Progenitor cell of endocrine pancreas (in vitro differentiated cells): ENCODE results near the gene MAN1C1. TPM values are rescaled to one million over a fixed set of nuclear protein-coding genes. Genes with fewer than 3 reads are reported as not detected.

Experiments used
- DNase-seq: peaks from one replicate; pipeline ENCODE4 v3.0.0; 2021; ENCODE audit warnings: low spot score; ENCODE audit not compliant: unreplicated experiment
- H3K27ac Mint-ChIP-seq: 2 replicates; pipeline ENCODE4 v1.8.0; 2021; ENCODE audit warnings: mild to moderate bottlenecking, moderate library complexity, mixed read lengths
- H3K27me3 Mint-ChIP-seq: 2 replicates; pipeline ENCODE4 v1.8.0; 2021; ENCODE audit warnings: mixed read lengths
- H3K36me3 Mint-ChIP-seq: 2 replicates; pipeline ENCODE4 v1.8.0; 2022; ENCODE audit warnings: mixed read lengths; ENCODE audit not compliant: insufficient read depth
- H3K4me1 Mint-ChIP-seq: 2 replicates; pipeline ENCODE4 v1.8.0; 2021; ENCODE audit warnings: low read depth, mixed read lengths
- H3K4me3 Mint-ChIP-seq: 2 replicates; pipeline ENCODE4 v1.8.0; 2021; ENCODE audit warnings: low read depth, mild to moderate bottlenecking, moderate library complexity, mixed read lengths
- H3K9me3 Mint-ChIP-seq: 2 replicates; pipeline ENCODE4 v1.8.0; 2021; ENCODE audit warnings: low read depth, mixed read lengths
- total RNA-seq: library from RNA; stranded (reverse); gene quantifications from 2 replicates; pipeline ENCODE4 v1.2.1, GENCODE V29; 2021
- TF ChIP-seq, protein P1 (sequence below): fragments of 200-600 bp; sonication (generic); IDR thresholded peaks from one replicate; pipeline ENCODE4 v1.5.0; 2021; ENCODE audit warnings: antibody characterized with exemption, mild to moderate bottlenecking; ENCODE audit not compliant: unreplicated experiment

Gene MAN1C1
- total RNA-seq, 1 donor from 2014 or later: 5.1 TPM

DNA sequence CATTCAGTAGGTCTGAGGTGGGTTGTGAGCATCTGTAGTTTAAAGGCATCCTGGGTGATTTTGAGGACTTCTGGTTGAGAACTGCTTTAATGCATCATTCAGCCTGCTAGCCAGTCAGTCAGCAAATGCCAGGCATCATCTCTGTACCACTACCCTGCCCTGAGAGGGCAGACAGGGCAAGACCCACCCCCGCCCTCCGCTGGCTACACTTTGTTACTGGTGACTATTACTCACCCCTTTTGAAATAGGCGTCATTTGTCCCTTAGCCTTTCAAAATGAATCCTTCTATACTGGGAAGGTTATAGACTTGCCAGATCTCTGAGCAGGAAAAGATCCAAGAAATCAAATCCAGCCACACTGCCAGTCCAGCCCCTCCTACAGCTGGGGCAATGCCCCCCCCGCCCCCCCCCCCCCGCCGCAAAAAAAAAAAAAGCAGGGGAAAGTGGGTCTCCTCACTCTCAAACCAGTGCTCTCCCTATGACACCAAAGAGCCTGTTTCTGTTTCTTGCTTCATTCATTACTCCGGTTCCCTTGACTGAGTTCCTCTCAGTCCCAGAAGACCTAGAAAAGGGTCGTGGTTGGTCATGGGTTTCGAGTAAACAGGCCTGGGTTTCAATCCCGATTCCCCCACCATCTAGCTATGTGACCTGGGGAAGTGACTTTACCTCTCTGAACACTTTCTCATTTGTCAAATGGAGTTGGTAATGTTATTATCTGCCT, 187.8 kb downstream of the MAN1C1 start:
- no peak overlapping the region for H3K4me3 Mint-ChIP-seq
- H3K9me3 Mint-ChIP-seq: no peaks in the 10 kb centered on the region
- H3K27me3 Mint-ChIP-seq: no peaks in the 10 kb centered on the region
- TF ChIP-seq, protein P1, sequence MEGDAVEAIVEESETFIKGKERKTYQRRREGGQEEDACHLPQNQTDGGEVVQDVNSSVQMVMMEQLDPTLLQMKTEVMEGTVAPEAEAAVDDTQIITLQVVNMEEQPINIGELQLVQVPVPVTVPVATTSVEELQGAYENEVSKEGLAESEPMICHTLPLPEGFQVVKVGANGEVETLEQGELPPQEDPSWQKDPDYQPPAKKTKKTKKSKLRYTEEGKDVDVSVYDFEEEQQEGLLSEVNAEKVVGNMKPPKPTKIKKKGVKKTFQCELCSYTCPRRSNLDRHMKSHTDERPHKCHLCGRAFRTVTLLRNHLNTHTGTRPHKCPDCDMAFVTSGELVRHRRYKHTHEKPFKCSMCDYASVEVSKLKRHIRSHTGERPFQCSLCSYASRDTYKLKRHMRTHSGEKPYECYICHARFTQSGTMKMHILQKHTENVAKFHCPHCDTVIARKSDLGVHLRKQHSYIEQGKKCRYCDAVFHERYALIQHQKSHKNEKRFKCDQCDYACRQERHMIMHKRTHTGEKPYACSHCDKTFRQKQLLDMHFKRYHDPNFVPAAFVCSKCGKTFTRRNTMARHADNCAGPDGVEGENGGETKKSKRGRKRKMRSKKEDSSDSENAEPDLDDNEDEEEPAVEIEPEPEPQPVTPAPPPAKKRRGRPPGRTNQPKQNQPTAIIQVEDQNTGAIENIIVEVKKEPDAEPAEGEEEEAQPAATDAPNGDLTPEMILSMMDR: no peak
- peaks cover 8% of the 10 kb centered on the region for H3K4me1 Mint-ChIP-seq
- H3K36me3 Mint-ChIP-seq: peaks cover 2% of the 10 kb centered on the region
- no peak overlapping the region for H3K27ac Mint-ChIP-seq
- no peak for DNase-seq

DNA sequence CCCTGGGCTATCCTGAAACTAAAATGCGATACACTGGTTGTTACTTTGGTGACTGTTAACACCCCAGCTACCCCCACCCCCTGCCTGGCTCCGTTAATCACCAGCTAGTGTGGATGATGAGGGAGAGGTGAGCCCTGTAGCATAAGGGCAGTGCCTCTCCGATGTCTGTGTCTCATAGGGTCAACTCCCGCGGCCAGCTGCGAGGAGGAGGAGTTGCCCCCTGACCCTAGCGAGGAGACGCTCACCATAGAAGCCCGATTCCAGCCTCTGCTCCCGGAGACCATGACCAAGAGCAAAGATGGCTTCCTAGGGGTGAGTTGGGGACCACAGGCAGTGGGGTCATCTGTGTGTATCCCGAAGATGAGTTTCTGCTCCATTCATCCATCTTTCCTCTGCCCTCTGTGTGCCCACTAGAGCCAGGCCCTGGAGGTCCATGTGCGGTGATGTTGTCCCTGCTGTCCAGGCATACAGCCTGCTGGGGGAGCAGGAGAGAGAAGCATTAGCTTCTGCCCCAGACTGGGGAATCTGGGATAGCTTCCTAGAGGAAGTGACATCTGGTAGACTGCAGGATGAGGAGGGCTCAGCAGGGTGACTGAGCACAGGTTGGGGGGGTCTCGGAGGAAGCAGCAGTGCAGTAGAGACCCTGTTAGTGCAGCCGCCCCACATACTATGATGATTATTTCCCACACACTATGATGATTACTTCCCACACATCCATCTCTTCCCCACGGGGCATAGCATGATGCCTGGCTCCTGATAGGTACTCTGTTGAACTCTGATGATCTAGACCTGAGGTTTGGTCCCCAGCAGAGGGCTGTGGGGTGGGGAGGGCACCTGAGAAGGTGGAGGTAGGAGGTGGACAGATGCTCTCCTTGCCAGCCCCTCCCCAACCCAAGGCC, 188.6 kb downstream of the MAN1C1 start:
- Mint-ChIP-seq H3K27ac (no peak overlapping the region), H3K4me3 (no peak overlapping the region), H3K4me1 (peaks cover 6% of the 10 kb centered on the region), H3K27me3 (no peaks in the 10 kb centered on the region), H3K36me3 (peaks cover 4% of the 10 kb centered on the region), H3K9me3 (no peaks in the 10 kb centered on the region)
- no peak for DNase-seq
- TF ChIP-seq, protein P1: no peak

DNA sequence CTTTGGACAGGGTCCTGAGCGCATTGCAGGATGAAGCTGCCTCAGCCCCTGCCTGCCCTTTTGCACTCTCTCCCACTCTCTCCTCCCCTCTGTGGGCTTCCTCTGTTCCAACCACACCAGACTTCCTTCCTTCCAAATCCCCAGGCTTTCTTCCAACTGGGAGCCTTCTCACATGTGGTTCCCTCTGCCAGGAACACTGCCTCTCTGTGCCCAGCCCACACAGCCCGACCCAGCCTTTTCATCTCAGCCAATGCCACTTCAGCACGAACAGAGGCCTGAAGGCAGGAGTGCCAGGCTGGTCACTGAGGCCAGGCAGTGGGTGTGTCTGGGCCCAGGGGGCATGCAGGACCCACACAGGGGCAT, 189.3 kb downstream of the MAN1C1 start:
- Mint-ChIP-seq H3K27ac (no peak overlapping the region), H3K9me3 (no peaks in the 10 kb centered on the region), H3K4me1 (peaks cover 3% of the 10 kb centered on the region), H3K4me3 (no peak overlapping the region), H3K36me3 (peaks cover 4% of the 10 kb centered on the region), H3K27me3 (no peaks in the 10 kb centered on the region)
- TF ChIP-seq, protein P1: no peak
- DNase-seq: no peak

DNA sequence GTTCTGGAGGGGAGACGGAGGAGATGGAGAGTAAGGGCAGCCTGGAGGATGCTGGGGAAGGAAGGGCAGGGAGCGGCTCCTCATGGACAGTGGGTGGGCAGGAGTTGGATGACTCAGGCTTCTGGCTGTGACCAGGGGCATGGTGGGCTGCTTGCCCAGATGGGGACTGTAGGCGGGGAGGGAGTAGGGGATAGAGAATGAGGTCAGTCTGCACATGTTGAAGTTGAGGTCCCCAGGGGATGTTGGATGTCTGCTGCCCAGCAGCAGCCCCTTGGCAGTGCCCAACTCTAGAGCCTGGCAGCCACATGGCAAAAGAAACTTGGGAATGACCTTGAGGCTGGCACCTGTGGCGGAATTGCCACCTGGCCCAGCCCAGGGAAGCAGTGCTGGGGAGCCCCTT, 189.8 kb downstream of the MAN1C1 start:
- no peak overlapping the region for H3K4me3 Mint-ChIP-seq
- no peak for DNase-seq
- no peak overlapping the region for H3K27ac Mint-ChIP-seq
- H3K4me1 Mint-ChIP-seq: peaks cover 3% of the 10 kb centered on the region
- TF ChIP-seq, protein P1: no peak
- H3K9me3 Mint-ChIP-seq: no peaks in the 10 kb centered on the region
- H3K36me3 Mint-ChIP-seq: peaks cover 4% of the 10 kb centered on the region
- H3K27me3 Mint-ChIP-seq: no peaks in the 10 kb centered on the region

DNA sequence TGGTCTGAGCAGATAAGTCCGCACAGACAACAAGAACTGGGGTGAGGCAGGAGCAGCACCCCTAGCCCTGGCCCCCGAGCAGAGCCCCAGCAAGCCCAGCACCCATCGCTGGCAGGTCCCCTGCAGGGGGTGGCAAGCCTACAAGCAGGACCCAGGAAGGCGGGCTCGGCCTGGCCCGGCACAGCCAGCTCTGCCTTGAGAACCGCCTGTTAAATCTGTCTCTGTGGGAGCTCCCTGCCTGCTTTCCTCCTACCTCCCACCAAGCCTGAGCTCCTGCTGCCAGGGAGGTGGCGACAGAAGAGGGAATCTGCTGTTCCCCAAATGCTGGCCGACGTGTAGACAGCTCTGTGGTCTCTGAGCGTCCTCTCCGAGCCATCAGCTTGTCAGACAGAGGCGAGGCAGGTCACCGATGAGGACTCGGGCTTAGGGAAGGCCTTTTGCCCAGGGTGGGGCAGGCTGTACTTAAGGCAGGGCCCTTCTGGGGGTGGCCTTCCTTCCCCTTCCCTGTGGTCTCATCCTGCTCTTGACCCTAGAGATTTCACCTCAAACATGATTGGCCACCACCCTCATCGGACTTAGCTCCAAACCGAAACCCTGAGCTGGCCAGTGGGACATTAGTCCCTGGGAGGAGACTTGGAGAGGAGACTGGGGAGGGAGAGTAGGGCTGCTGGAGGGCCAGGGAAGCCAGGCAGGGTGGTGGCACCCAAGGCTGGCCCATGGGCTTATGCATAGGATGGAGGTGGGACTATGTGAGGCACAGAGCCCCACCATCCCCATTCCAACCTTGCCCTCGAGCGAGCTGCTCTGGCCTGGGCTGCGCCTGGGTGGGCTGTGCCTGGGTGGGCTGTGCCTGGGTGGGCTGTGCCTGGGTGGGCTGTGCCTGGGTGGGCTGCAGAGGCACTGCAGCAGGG, 191.1 kb downstream of the MAN1C1 start:
- Mint-ChIP-seq H3K27me3 (no peaks in the 10 kb centered on the region), H3K27ac (no peak overlapping the region), H3K36me3 (peaks cover 4% of the 10 kb centered on the region), H3K4me3 (no peak overlapping the region), H3K4me1 (peaks cover 2% of the 10 kb centered on the region), H3K9me3 (no peaks in the 10 kb centered on the region)
- no peak for DNase-seq
- TF ChIP-seq, protein P1: no peak
